ENCODE data around the gene UBP1. TPM values are rescaled to one million over a fixed set of nuclear protein-coding genes. Genes with fewer than 3 reads are reported as not detected.

Gene UBP1
- 100 to 1,000 TPM in 1 of 4 donors, 10 to 100 TPM in 3; 65.9 to 180 (median 86.1) TPM for total RNA-seq

GRCh38 chr3:33440328-33441224, at the start of gene UBP1:
TSS of gene UBP1 (minus strand) at chr3:33440405. CDS start at chr3:33439848, 557 bp downstream.
- peak; percentile 100 for DNase-seq
- no peaks in the 10 kb centered on the region for H3K27me3 ChIP-seq
- 0% methylated on average over 48 of the region's 68 CpGs; no CpG with 5 or more reads in 1 of the 2 donors for WGBS, 2 donors (ENCODE audit: low coverage in 1 of 2)
- intact Hi-C loops (cut with DNase I; ENCODE audit: low total_unique reads), result no loop called here
- H3K4me3 ChIP-seq, result peak within 1 kb of the TSS; percentile 68 to 83 (median 78)
- H3K27ac ChIP-seq, result peak within 1 kb of the TSS; percentile 98 to 99 (median 98)
- in situ Hi-C loops (cut with MboI; ENCODE audit: low pct_ligation_motif_present in 1 of 4, low pct_unique_long_range_greater_than_20kb in 1 of 4, low sequenced_read_pairs in 3 of 4), result loop anchor here in 2 of 4 donors (25.0 kb wide), 1 partner anchor 347 kb away; the partner anchor contains the start of gene PDCD6IP (in 2 of the 2)
- H3K9me3 ChIP-seq, result no peaks in the 10 kb centered on the region
- no peaks in the 10 kb centered on the region for H3K36me3 ChIP-seq
- TF ChIP-seq POLR2A (IDR thresholded peaks at IDR 0.05), result peak; percentile 92
- TF ChIP-seq EP300 (IDR thresholded peaks at IDR 0.05; ENCODE audit: low read depth), result no peak
- TF ChIP-seq, protein P1, sequence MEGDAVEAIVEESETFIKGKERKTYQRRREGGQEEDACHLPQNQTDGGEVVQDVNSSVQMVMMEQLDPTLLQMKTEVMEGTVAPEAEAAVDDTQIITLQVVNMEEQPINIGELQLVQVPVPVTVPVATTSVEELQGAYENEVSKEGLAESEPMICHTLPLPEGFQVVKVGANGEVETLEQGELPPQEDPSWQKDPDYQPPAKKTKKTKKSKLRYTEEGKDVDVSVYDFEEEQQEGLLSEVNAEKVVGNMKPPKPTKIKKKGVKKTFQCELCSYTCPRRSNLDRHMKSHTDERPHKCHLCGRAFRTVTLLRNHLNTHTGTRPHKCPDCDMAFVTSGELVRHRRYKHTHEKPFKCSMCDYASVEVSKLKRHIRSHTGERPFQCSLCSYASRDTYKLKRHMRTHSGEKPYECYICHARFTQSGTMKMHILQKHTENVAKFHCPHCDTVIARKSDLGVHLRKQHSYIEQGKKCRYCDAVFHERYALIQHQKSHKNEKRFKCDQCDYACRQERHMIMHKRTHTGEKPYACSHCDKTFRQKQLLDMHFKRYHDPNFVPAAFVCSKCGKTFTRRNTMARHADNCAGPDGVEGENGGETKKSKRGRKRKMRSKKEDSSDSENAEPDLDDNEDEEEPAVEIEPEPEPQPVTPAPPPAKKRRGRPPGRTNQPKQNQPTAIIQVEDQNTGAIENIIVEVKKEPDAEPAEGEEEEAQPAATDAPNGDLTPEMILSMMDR (IDR thresholded peaks at IDR 0.05), result peak in 1 of 5 experiments; percentile 22
- peak; percentile 88 to 96 (median 95) for TF ChIP-seq POLR2AphosphoS5 (IDR thresholded peaks at IDR 0.05)
- peaks cover 24 to 44% (median 32%) of the 10 kb centered on the region in 4 donors for H3K4me1 ChIP-seq

GRCh38 chr3:33488683-33489082, 48.5 kb upstream of the UBP1 start:
- TF ChIP-seq POLR2AphosphoS5 (IDR thresholded peaks at IDR 0.05) (no peak), POLR2A (IDR thresholded peaks at IDR 0.05) (no peak), EP300 (IDR thresholded peaks at IDR 0.05; ENCODE audit: low read depth) (no peak)
- TF ChIP-seq, protein P1 (IDR thresholded peaks at IDR 0.05), result no peak
- in situ Hi-C loops (cut with MboI; ENCODE audit: low pct_ligation_motif_present in 1 of 4, low pct_unique_long_range_greater_than_20kb in 1 of 4, low sequenced_read_pairs in 3 of 4) (no loop called here), intact Hi-C loops (cut with DNase I; ENCODE audit: low total_unique reads) (no loop called here)

GRCh38 chr3:33488246-33488645, 48.0 kb upstream of the UBP1 start:
- DNase-seq, result no peak
- 93 to 96% methylated on average over 2 of the region's 2 CpGs for WGBS, 2 donors (ENCODE audit: low coverage in 1 of 2)
- intact Hi-C loops (cut with DNase I; ENCODE audit: low total_unique reads) (no loop called here), in situ Hi-C loops (cut with MboI; ENCODE audit: low pct_ligation_motif_present in 1 of 4, low pct_unique_long_range_greater_than_20kb in 1 of 4, low sequenced_read_pairs in 3 of 4) (no loop called here)
- H3K36me3 ChIP-seq, result no peaks in the 10 kb centered on the region
- no peak overlapping the region for H3K27ac ChIP-seq
- TF ChIP-seq, protein P1 (IDR thresholded peaks at IDR 0.05), result no peak
- TF ChIP-seq POLR2A (IDR thresholded peaks at IDR 0.05) (no peak), POLR2AphosphoS5 (IDR thresholded peaks at IDR 0.05) (no peak), EP300 (IDR thresholded peaks at IDR 0.05; ENCODE audit: low read depth) (no peak)
- H3K9me3 ChIP-seq, result no peaks in the 10 kb centered on the region
- H3K27me3 ChIP-seq, result no peaks in the 10 kb centered on the region
- no peaks in the 10 kb centered on the region for H3K4me1 ChIP-seq
- H3K4me3 ChIP-seq, result no peak overlapping the region

More at GRCh38 chr3:33488683-33489082, 48.5 kb upstream of the UBP1 start:
- 84 to 92% methylated on average over 1 of the region's 1 CpG for WGBS, 2 donors (ENCODE audit: low coverage in 1 of 2)
- H3K9me3 ChIP-seq, result no peaks in the 10 kb centered on the region
- DNase-seq, result no peak
- H3K4me1 ChIP-seq, result no peaks in the 10 kb centered on the region
- H3K4me3 ChIP-seq, result no peak overlapping the region
- no peak overlapping the region for H3K27ac ChIP-seq
- no peaks in the 10 kb centered on the region for H3K27me3 ChIP-seq
- no peaks in the 10 kb centered on the region for H3K36me3 ChIP-seq

DNA sequence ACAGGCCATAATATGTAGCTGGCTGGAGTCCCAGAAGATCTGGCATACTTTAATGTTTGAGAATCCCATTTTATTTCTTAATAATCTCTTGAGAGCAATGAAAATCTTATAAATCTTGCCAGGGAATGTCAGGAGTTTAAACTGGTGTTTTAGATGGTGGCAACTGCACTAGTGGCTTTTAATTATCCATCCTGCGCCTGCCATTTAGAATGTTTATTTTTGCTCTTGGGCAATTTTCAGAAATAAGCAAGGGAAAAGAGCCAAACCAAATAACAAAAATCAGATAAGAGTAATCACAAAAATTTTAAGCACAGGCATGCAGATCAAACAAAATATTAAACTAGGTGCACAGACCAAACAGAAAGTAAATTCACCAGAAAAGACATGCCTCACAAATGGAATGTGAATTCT, 41.9 kb upstream of the UBP1 start:
- WGBS, 2 donors (ENCODE audit: low coverage in 1 of 2), result 30 to 46% methylated on average over 1 of the region's 1 CpG
- TF ChIP-seq, protein P1 (IDR thresholded peaks at IDR 0.05), result no peak
- TF ChIP-seq POLR2AphosphoS5 (IDR thresholded peaks at IDR 0.05) (no peak), POLR2A (IDR thresholded peaks at IDR 0.05) (no peak), EP300 (IDR thresholded peaks at IDR 0.05; ENCODE audit: low read depth) (no peak)
- Histone ChIP-seq H3K27me3 (no peaks in the 10 kb centered on the region), H3K9me3 (no peaks in the 10 kb centered on the region), H3K36me3 (no peaks in the 10 kb centered on the region), H3K27ac (no peak overlapping the region), H3K4me3 (no peak overlapping the region), H3K4me1 (peaks cover 0 to 15% (median 3%) of the 10 kb centered on the region in 4 donors)
- in situ Hi-C loops (cut with MboI; ENCODE audit: low pct_ligation_motif_present in 1 of 4, low pct_unique_long_range_greater_than_20kb in 1 of 4, low sequenced_read_pairs in 3 of 4) (no loop called here), intact Hi-C loops (cut with DNase I; ENCODE audit: low total_unique reads) (no loop called here)
- DNase-seq, result no peak

All from transverse colon (tissue), 4 donors.